H1 (cell line): ENCODE measurements around the gene ADD1. TPM values are rescaled to one million over a fixed set of nuclear protein-coding genes. Genes with fewer than 3 reads are reported as not detected.

ENCODE experiments used
- CTCF ChIA-PET: fragments of 300-600 bp; sonication (Branson Sonifier 250); formaldehyde crosslinking; loops from one replicate; lab custom pipeline; 2021; ENCODE audit not compliant: partially characterized antibody; lab: Charles Lee
- POLR2A ChIA-PET: fragments of 300-600 bp; sonication (Branson Sonifier 250); formaldehyde crosslinking; loops from one replicate; lab custom pipeline; 2021; ENCODE audit warnings: inconsistent platforms; ENCODE audit not compliant: partially characterized antibody; lab: Charles Lee
- DNase-seq, 2 experiments: peaks; one replicate each; pipeline versions ENCODE4 v3.0.0 to v3.0.0-alpha.2; 2010 to 2022; ENCODE audit warnings: low spot score in 2 of 2, low read depth in 1 of 2, mixed read lengths in 1 of 2
- FAIRE-seq: peaks from 2 replicates; lab custom pipeline; 2011; peaks lifted over from hg19 to GRCh38; lab: Jason Lieb, UNC
- H2AFZ ChIP-seq: 2 replicates; pipeline ENCODE4 v1.8.1; 2012; ENCODE audit warnings: low read length, inconsistent platforms
- H2AK5ac ChIP-seq: 2 replicates; pipeline ENCODE4 v1.6.1; 2013; ENCODE audit warnings: low read depth, low read length
- H2BK120ac ChIP-seq: replicated peaks from 2 replicates; pipeline ENCODE3; 2013; ENCODE audit warnings: low read depth, low read length, inconsistent platforms
- H2BK12ac ChIP-seq: 2 replicates; pipeline ENCODE4 v1.6.1; 2013; ENCODE audit warnings: low read depth, low read length
- H2BK15ac ChIP-seq: 2 replicates; pipeline ENCODE4 v1.6.1; 2013; ENCODE audit warnings: low read length
- H2BK20ac ChIP-seq: 2 replicates; pipeline ENCODE4 v1.6.1; 2013; ENCODE audit warnings: low read length
- H2BK5ac ChIP-seq: 2 replicates; pipeline ENCODE4 v1.6.1; 2013; ENCODE audit warnings: low read depth, low read length
- H3K14ac ChIP-seq: 2 replicates; pipeline ENCODE4 v1.6.1; 2013; ENCODE audit warnings: inconsistent platforms; ENCODE audit not compliant: insufficient read length
- H3K18ac ChIP-seq: 2 replicates; pipeline ENCODE4 v1.6.1; 2013; ENCODE audit warnings: low read length; ENCODE audit errors: extremely low read depth
- H3K23ac ChIP-seq: 2 replicates; pipeline ENCODE4 v1.6.1; 2013; ENCODE audit warnings: inconsistent platforms; ENCODE audit not compliant: insufficient read length
- H3K23me2 ChIP-seq: 2 replicates; pipeline ENCODE4 v1.6.1; 2013; ENCODE audit warnings: low read depth, low read length
- H3K27ac ChIP-seq: 2 replicates; pipeline ENCODE4 v1.6.1; 2011; ENCODE audit warnings: low read depth, low read length, inconsistent platforms
- H3K27me3 ChIP-seq, 4 experiments: replicated peaks in 1 of 4; 1 replicate in 1 of 4; 2 replicates in 3 of 4; pipeline versions ENCODE4 v1.6.1 to v1.8.1; 2011 to 2013; ENCODE audit warnings: low read length in 3 of 4, mild to moderate bottlenecking in 3 of 4, inconsistent platforms in 2 of 4, mixed read lengths in 2 of 4, moderate library complexity in 1 of 4; ENCODE audit not compliant: control insufficient read depth in 3 of 4, insufficient read depth in 3 of 4; ENCODE audit errors: extremely low read depth in 1 of 4
- H3K36me3 ChIP-seq, 4 experiments: 2 replicates each; pipeline versions ENCODE4 v1.6.1 to v1.8.1; 2011 to 2013; ENCODE audit warnings: mild to moderate bottlenecking in 4 of 4, low read length in 3 of 4, moderate library complexity in 2 of 4, control low read depth in 1 of 4, inconsistent platforms in 1 of 4; ENCODE audit not compliant: insufficient read depth in 4 of 4, control insufficient read depth in 2 of 4
- H3K4ac ChIP-seq: replicated peaks from 2 replicates; pipeline ENCODE3; 2013; ENCODE audit warnings: low read length, low read depth, mixed read lengths, inconsistent platforms; ENCODE audit not compliant: insufficient read length
- H3K4me1 ChIP-seq, 4 experiments: replicated peaks in 1 of 4; 1 replicate in 1 of 4; 2 replicates in 3 of 4; pipeline versions ENCODE4 v1.6.1 to v1.8.1; 2011 to 2013; ENCODE audit warnings: low read length in 3 of 4, inconsistent platforms in 2 of 4, mixed read lengths in 1 of 4; ENCODE audit not compliant: insufficient read depth in 4 of 4, control insufficient read depth in 3 of 4
- H3K4me2 ChIP-seq, 2 experiments: 2 replicates each; pipeline versions ENCODE4 v1.6.1 to v1.8.1; 2011 to 2013; ENCODE audit warnings: low read depth in 2 of 2, low read length in 2 of 2, control low read depth in 1 of 2, inconsistent platforms in 1 of 2, mild to moderate bottlenecking in 1 of 2; ENCODE audit not compliant: insufficient read depth in 1 of 2
- H3K4me3 ChIP-seq, 4 experiments: fragments of 200-600, 300-600 bp in 1 of 4; sonication (generic), shearing (Covaris generic), sonication (Bioruptor Twin) in 1 of 4; 2 replicates each; pipeline versions ENCODE4 v1.5.1 to v1.8.1; 2011 to 2016; ENCODE audit warnings: low read length in 4 of 4, low read depth in 3 of 4, control low read depth in 2 of 4, inconsistent platforms in 2 of 4, mild to moderate bottlenecking in 2 of 4, mixed read lengths in 1 of 4, moderate library complexity in 1 of 4; ENCODE audit not compliant: insufficient read depth in 2 of 4; ENCODE audit errors: extremely low read depth in 1 of 4
- H3K56ac ChIP-seq: replicated peaks from 2 replicates; pipeline ENCODE3; 2013; ENCODE audit warnings: low read depth, mild to moderate bottlenecking, mixed read lengths, low read length, inconsistent platforms; ENCODE audit not compliant: insufficient read length
- H3K79me1 ChIP-seq: 2 replicates; pipeline ENCODE4 v1.6.1; 2013; ENCODE audit warnings: low read depth, low read length, control low read depth
- H3K79me2 ChIP-seq, 2 experiments: 2 replicates each; pipeline versions ENCODE4 v1.6.1 to v1.8.1; 2012 to 2013; ENCODE audit warnings: low read length in 2 of 2, mild to moderate bottlenecking in 2 of 2, inconsistent platforms in 1 of 2; ENCODE audit not compliant: insufficient read depth in 2 of 2, control insufficient read depth in 1 of 2
- H3K9ac ChIP-seq, 4 experiments: replicated peaks in 1 of 4; 1 replicate in 1 of 4; 2 replicates in 3 of 4; pipeline versions ENCODE4 v1.6.1 to v1.8.1; 2011 to 2013; ENCODE audit warnings: low read depth in 3 of 4, low read length in 3 of 4, control low read depth in 2 of 4, mild to moderate bottlenecking in 2 of 4, moderate library complexity in 2 of 4, inconsistent platforms in 1 of 4; ENCODE audit errors: extremely low read depth in 1 of 4
- H3K9me3 ChIP-seq, 2 experiments: 2 replicates each; pipeline versions ENCODE4 v1.6.1 to v1.8.1; 2012 to 2013; ENCODE audit warnings: mild to moderate bottlenecking in 2 of 2, moderate library complexity in 2 of 2, control low read depth in 1 of 2, inconsistent platforms in 1 of 2, low read depth in 1 of 2, low read length in 1 of 2, mixed read lengths in 1 of 2; ENCODE audit not compliant: insufficient read depth in 2 of 2
- H4K20me1 ChIP-seq, 2 experiments: replicated peaks in 1 of 2; 2 replicates each; pipeline versions ENCODE3 to v1.8.1; 2011 to 2013; ENCODE audit warnings: inconsistent platforms in 2 of 2, low read length in 2 of 2, mild to moderate bottlenecking in 1 of 2; ENCODE audit not compliant: insufficient read depth in 2 of 2, control insufficient read depth in 1 of 2
- H4K5ac ChIP-seq: 2 replicates; pipeline ENCODE4 v1.6.1; 2013; ENCODE audit warnings: low read length, low read depth, mixed read lengths, inconsistent platforms; ENCODE audit not compliant: insufficient read length
- H4K8ac ChIP-seq: 2 replicates; pipeline ENCODE4 v1.8.0; 2013; ENCODE audit warnings: mild to moderate bottlenecking, moderate library complexity, low read length, inconsistent platforms; ENCODE audit not compliant: insufficient read depth; ENCODE audit errors: extremely low read depth
- H4K91ac ChIP-seq: replicated peaks from 2 replicates; pipeline ENCODE3; 2013; ENCODE audit warnings: low read length, mixed read lengths, inconsistent platforms; ENCODE audit not compliant: insufficient read length
- ASH2L ChIP-seq: fragments of 200-600, 300-600 bp; sonication (generic); IDR thresholded peaks from one replicate; pipeline ENCODE4 v1.7.1; 2017; ENCODE audit warnings: low read length
- CHD1 ChIP-seq: IDR thresholded peaks from 2 replicates; pipeline ENCODE4 v1.6.1; 2012; ENCODE audit warnings: low read depth, low read length, improper control_type of control experiment
- E2F6 ChIP-seq: IDR thresholded peaks from 2 replicates; pipeline ENCODE4 v1.6.1; 2012; ENCODE audit warnings: inconsistent platforms
- KDM5A ChIP-seq: fragments of 200-600 bp; IDR thresholded peaks from 2 replicates; pipeline ENCODE4 v1.7.1; 2012; ENCODE audit warnings: mild to moderate bottlenecking, low read length, inconsistent platforms, mixed read lengths
- RAD21 ChIP-seq, 2 experiments: IDR thresholded peaks in 1 of 2; conservative IDR thresholded peaks in 1 of 2; 2 replicates each; pipeline ENCODE4 v1.6.1; 2011; ENCODE audit warnings: low read depth in 2 of 2, low read length in 2 of 2, improper control_type of control experiment in 1 of 2, inconsistent platforms in 1 of 2, mild to moderate bottlenecking in 1 of 2, moderate library complexity in 1 of 2
- RNF2 ChIP-seq: fragments of 200-900, 300-1000 bp; sonication (generic); IDR thresholded peaks from 2 replicates; pipeline ENCODE4 v1.7.1; 2016; ENCODE audit warnings: borderline replicate concordance, low read depth, mild to moderate bottlenecking, antibody characterized with exemption, low read length; ENCODE audit not compliant: poor library complexity, severe bottlenecking; ENCODE audit errors: missing control alignments
- SIN3A ChIP-seq, 2 experiments: IDR thresholded peaks in 1 of 2; conservative IDR thresholded peaks in 1 of 2; 2 replicates each; pipeline ENCODE4 v1.6.1; 2011 to 2012; ENCODE audit warnings: low read length in 2 of 2, improper control_type of control experiment in 1 of 2, low read depth in 1 of 2, mild to moderate bottlenecking in 1 of 2
- TBP ChIP-seq: IDR thresholded peaks from 2 replicates; pipeline ENCODE4 v1.6.1; 2011; ENCODE audit warnings: low read depth, low read length, improper control_type of control experiment
- TEAD4 ChIP-seq: IDR thresholded peaks from 2 replicates; pipeline ENCODE4 v1.6.1; 2012; ENCODE audit warnings: low read depth, low read length, inconsistent platforms, mixed read lengths
- WGBS, 2 experiments: shearing (Covaris generic) in 1 of 2; methylation state at CpG; one replicate each; pipeline versions ENCODE4 v1.1.6 to v1.1.7; 2013 to 2015; ENCODE audit warnings: low lambda C conversion rate in 2 of 2, mixed read lengths in 2 of 2, inconsistent platforms in 1 of 2, low coverage in 1 of 2, missing lambda C conversion rate in 1 of 2; ENCODE audit not compliant: insufficient replicate concordance in 2 of 2, insufficient coverage in 1 of 2, insufficient read length in 1 of 2; ENCODE audit errors: extremely low coverage in 1 of 2, missing lambda C conversion rate in 1 of 2; 5-methylcytosine and 5-hydroxymethylcytosine counted together
- polyA plus RNA-seq, 7 experiments: library from polyadenylated mRNA; depleted of rRNA in 3 of 7; stranded (reverse) in 5 of 7; unstranded in 2 of 7; fragments of >200 nt in 5 of 7; fragments of 200-250 nt in 2 of 7; gene quantifications; 1 replicate in 5 of 7; 2 replicates in 1 of 7; 4 replicates in 1 of 7; pipeline versions ENCODE4 v1.2.1 to v1.2.3, GENCODE V29; 2011 to 2013; ENCODE audit warnings: missing spikeins in 2 of 7, mixed read lengths in 2 of 7
- total RNA-seq: library from RNA; stranded (reverse); fragmentation: NEBNext Ultra II Directional; extraction: Animal tissue kit (Norgen Biotek cat#: 25700); gene quantifications from 2 replicates; pipeline ENCODE4 v1.2.1, GENCODE V29; 2021
- TF ChIP-seq, protein P1 (sequence below): IDR thresholded peaks from 2 replicates; pipeline ENCODE4 v1.6.1; 2011; ENCODE audit warnings: low read depth, mild to moderate bottlenecking, low read length; ENCODE audit not compliant: insufficient read depth

The ADD1 gene
- total and polyA plus RNA-seq, 2 of the 8 experiments (the other 6 are each of a cell fraction or from before 2014, with no cell fraction given): 113 to 143 TPM

GRCh38 chr4:2932321-2932950 lies 88.8 kb downstream of the ADD1 start:
- no peak overlapping the region for H3K4me3 ChIP-seq
- DNase-seq: no peak
- TF ChIP-seq TEAD4 (no peak), KDM5A (no peak), E2F6 (no peak), RNF2 (no peak), RAD21 (IDR thresholded peaks at IDR 0.05 in 1 of 2, conservative IDR thresholded peaks at IDR 0.05 in 1 of 2; ENCODE audit: low read depth in 2 of 2, low read length in 2 of 2) (no peak), SIN3A (conservative IDR thresholded peaks at IDR 0.05 in 1 of 2, IDR thresholded peaks at IDR 0.05 in 1 of 2; ENCODE audit: low read depth in 1 of 2, low read length in 2 of 2) (no peak), CHD1 (no peak), TBP (no peak), ASH2L (no peak)
- TF ChIP-seq, protein P1, sequence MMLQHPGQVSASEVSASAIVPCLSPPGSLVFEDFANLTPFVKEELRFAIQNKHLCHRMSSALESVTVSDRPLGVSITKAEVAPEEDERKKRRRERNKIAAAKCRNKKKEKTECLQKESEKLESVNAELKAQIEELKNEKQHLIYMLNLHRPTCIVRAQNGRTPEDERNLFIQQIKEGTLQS: no peak

More at GRCh38 chr4:2932321-2932950, 88.8 kb downstream of the ADD1 start:
- peaks cover 0 to 19% of the 10 kb centered on the region in 2 experiments; a peak in 2 of 4 replicates for H3K79me2 ChIP-seq
- no peak overlapping the region for H3K27ac ChIP-seq
- no peak overlapping the region for H3K18ac ChIP-seq
- no peak overlapping the region for H3K14ac ChIP-seq
- peaks cover 9% of the 10 kb centered on the region for H3K79me1 ChIP-seq
- no peak overlapping the region for H2BK15ac ChIP-seq
- H3K56ac ChIP-seq: no peak overlapping the region
- no peak overlapping the region for H3K4me2 ChIP-seq
- ChIA-PET CTCF (interaction anchor here (0.5 to 2.3 kb wide), 4 partner anchors 9 to 304 kb away, joined by 3 to 5 read pairs (median 4); no protein-coding TSS in a partner anchor), POLR2A (interaction anchor here (2.0 kb wide), 1 partner anchor 10 kb away, joined by 5 read pairs; no protein-coding TSS in a partner anchor)
- H3K27me3 ChIP-seq: no peaks in the 10 kb centered on the region
- no peak overlapping the region for H2BK12ac ChIP-seq
- H3K9me3 ChIP-seq: no peaks in the 10 kb centered on the region
- FAIRE-seq: no peak
- peaks cover 0 to 14% (median 7%) of the 10 kb centered on the region in 4 experiments; a peak in 6 of 7 replicates for H3K4me1 ChIP-seq
- H3K9ac ChIP-seq: 0 out of 7 replicates have a peak overlapping the region, but pooled peaks of 1 of the 4 experiments have one; percentile 11
- 92% methylated on average over 18 of the region's 18 CpGs; no CpG with 5 or more reads in 1 of the 2 experiments for WGBS, 2 experiments
- peak overlapping the region; percentile 52 for H4K8ac ChIP-seq
- H2BK5ac ChIP-seq: no peak overlapping the region
- no peak overlapping the region for H2AFZ ChIP-seq
- no peak overlapping the region for H3K23ac ChIP-seq
- no peak overlapping the region for H2AK5ac ChIP-seq
- no peak overlapping the region for H2BK120ac ChIP-seq
- peaks cover 15% of the 10 kb centered on the region for H3K23me2 ChIP-seq
- peaks cover 8 to 24% of the 10 kb centered on the region in 2 experiments for H4K20me1 ChIP-seq
- peaks cover 4 to 29% (median 15%) of the 10 kb centered on the region in 4 experiments for H3K36me3 ChIP-seq
- H4K91ac ChIP-seq: no peak overlapping the region
- H3K4ac ChIP-seq: no peak overlapping the region
- H2BK20ac ChIP-seq: no peak overlapping the region
- no peak overlapping the region for H4K5ac ChIP-seq
